HG03135 (cell line): ENCODE measurements around the gene BOK.

Source experiments
- ATAC-seq: cut with Tn5 transposase; IDR thresholded peaks from one replicate; pipeline ENCODE4 v1.9.1; 2021; ENCODE audit warnings: mild to moderate bottlenecking, moderate library complexity; ENCODE audit not compliant: unreplicated experiment

The BOK gene

DNA sequence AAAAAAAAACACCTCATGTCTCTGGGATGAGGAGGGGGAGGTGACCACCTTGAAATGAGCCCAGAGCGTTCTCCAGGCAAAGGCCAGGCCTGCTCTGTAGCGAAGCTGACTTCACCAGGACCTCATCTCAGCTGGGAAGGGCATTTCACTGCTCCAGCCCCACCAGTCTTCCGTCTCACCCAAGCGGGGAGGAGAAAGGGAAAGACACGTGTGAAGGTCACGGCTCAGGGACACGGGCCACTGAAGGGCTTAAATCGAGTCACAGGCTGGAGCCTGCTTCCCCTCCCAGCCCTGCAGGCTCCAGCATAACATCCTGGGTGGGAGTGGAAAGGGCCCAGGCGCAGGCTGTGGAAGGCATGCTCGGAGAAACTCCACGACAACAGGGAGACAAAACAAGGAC lies 60.3 kb downstream of the BOK start:
- no peak for ATAC-seq

- no peak for ATAC-seq
Measured at GRCh38 chr2:241619597-241620418, 61.3 kb downstream of the BOK start.

GRCh38 chr2:241620419-241620769 lies 61.8 kb downstream of the BOK start:
- no peak for ATAC-seq
